A549 (cell line): ENCODE measurements around the gene ZG16. TPM values are rescaled to one million over a fixed set of nuclear protein-coding genes. Genes with fewer than 3 reads are reported as not detected.

ENCODE experiments used
- ATAC-seq, 2 experiments: fragments of 200-7000 bp in 1 of 2; fragments of >200 bp in 1 of 2; cut with Nextera tagmentation in 1 of 2; cut with Tn5 transposase in 1 of 2; 3 replicates each; pipeline versions ENCODE4 v1.8.0 to v1.9.1; 2018 to 2020; ENCODE audit warnings: mild to moderate bottlenecking in 1 of 2, moderate library complexity in 1 of 2
- CTCF ChIA-PET: fragments of 300-600 bp; sonication (Branson Sonifier 250); formaldehyde crosslinking; extraction: SDS; loops from one replicate; lab custom pipeline; 2021; ENCODE audit warnings: antibody characterized with exemption, inconsistent platforms; lab: Yijun Ruan, JAX
- POLR2A ChIA-PET: fragments of 350-600 bp; formaldehyde crosslinking; extraction: SDS; loops from one replicate; lab custom pipeline; 2021; ENCODE audit warnings: antibody characterized with exemption, inconsistent platforms; lab: Yijun Ruan, JAX
- DNase-seq, 2 experiments: peaks; one replicate each; pipeline versions ENCODE4 v3.0.0 to v3.0.0-alpha.2; 2011 to 2016; ENCODE audit warnings: low read depth in 1 of 2, low spot score in 1 of 2
- FAIRE-seq: peaks from 2 replicates; lab custom pipeline; 2011; peaks lifted over from hg19 to GRCh38; lab: Jason Lieb, UNC
- H3K27ac ChIP-seq, 2 experiments: fragments of >200 bp; sonication (Bioruptor Twin); formaldehyde crosslinking; 3 replicates each; pipeline ENCODE4 v1.5.1; 2016 to 2017
- H3K4me1 ChIP-seq: fragments of >200 bp; sonication (Bioruptor Twin); formaldehyde crosslinking; 3 replicates; pipeline ENCODE4 v1.6.1; 2016
- H3K4me2 ChIP-seq: fragments of >200 bp; sonication (Bioruptor Twin); formaldehyde crosslinking; 3 replicates; pipeline ENCODE4 v1.6.1; 2016
- H3K4me3 ChIP-seq: fragments of >200 bp; sonication (Bioruptor Twin); formaldehyde crosslinking; 3 replicates; pipeline ENCODE4 v1.5.1; 2016
- H3K9me3 ChIP-seq: fragments of >200 bp; sonication (Bioruptor Twin); formaldehyde crosslinking; 3 replicates; pipeline ENCODE4 v1.6.1; 2016
- BHLHE40 ChIP-seq: IDR thresholded peaks from 2 replicates; pipeline ENCODE4 v1.6.1; 2012; ENCODE audit warnings: low read depth, low read length, inconsistent platforms
- CBX2 ChIP-seq: fragments of 200-600 bp; sonication (generic); IDR thresholded peaks from 2 replicates; pipeline ENCODE4 v1.6.1; 2016; ENCODE audit warnings: low read depth, mild to moderate bottlenecking, borderline replicate concordance
- CEBPB ChIP-seq, 2 experiments: fragments of >200 bp in 1 of 2; sonication (Bioruptor Twin) in 1 of 2; formaldehyde crosslinking in 1 of 2; IDR thresholded peaks; 2 replicates each; pipeline ENCODE4 v1.6.1; 2012 to 2016
- EHMT2 ChIP-seq: fragments of 200-600 bp; sonication (generic); IDR thresholded peaks from 2 replicates; pipeline ENCODE4 v1.6.1; 2016; ENCODE audit warnings: antibody characterized with exemption, low read depth, mild to moderate bottlenecking, moderate library complexity
- EP300 ChIP-seq, 2 experiments: fragments of >200 bp; sonication (Bioruptor Twin); formaldehyde crosslinking; IDR thresholded peaks; 2 replicates in 1 of 2; 3 replicates in 1 of 2; pipeline ENCODE4 v1.6.1; 2016 to 2017
- ESRRA ChIP-seq: fragments of 150-350 bp; IDR thresholded peaks from 2 replicates; pipeline ENCODE4 v1.6.1; 2014; ENCODE audit warnings: mild to moderate bottlenecking, low read length, borderline replicate concordance
- HEYL ChIP-seq: fragments of 250-450 bp; sonication (Bioruptor Pico); IDR thresholded peaks from 2 replicates; pipeline ENCODE4 v1.8.0; 2021; ENCODE audit warnings: mild to moderate bottlenecking, moderate library complexity
- HOXB5 ChIP-seq: fragments of 250-450 bp; sonication (Bioruptor Pico); IDR thresholded peaks from 2 replicates; pipeline ENCODE4 v1.5.0; 2020; ENCODE audit warnings: mild to moderate bottlenecking, moderate library complexity
- JUN ChIP-seq, 2 experiments: fragments of >200 bp; sonication (Bioruptor Twin); formaldehyde crosslinking; IDR thresholded peaks; 2 replicates in 1 of 2; 3 replicates in 1 of 2; pipeline ENCODE4 v1.6.1; 2016 to 2017
- KDM1A ChIP-seq: fragments of 200-600 bp; sonication (generic); IDR thresholded peaks from 2 replicates; pipeline ENCODE4 v1.6.1; 2016; ENCODE audit warnings: low read depth, mild to moderate bottlenecking
- KDM5A ChIP-seq: fragments of 200-600 bp; sonication (generic); IDR thresholded peaks from 2 replicates; pipeline ENCODE4 v1.6.1; 2016; ENCODE audit warnings: antibody characterized with exemption, mild to moderate bottlenecking
- NFE2L2 ChIP-seq: fragments of 150-350 bp; conservative IDR thresholded peaks from 2 replicates; pipeline ENCODE4 v1.6.1; 2014; ENCODE audit warnings: low read length
- RAD21 ChIP-seq, 2 experiments: fragments of >200 bp in 1 of 2; sonication (Bioruptor Twin) in 1 of 2; formaldehyde crosslinking in 1 of 2; IDR thresholded peaks in 1 of 2; conservative IDR thresholded peaks in 1 of 2; 2 replicates in 1 of 2; 3 replicates in 1 of 2; pipeline ENCODE4 v1.6.1; 2012 to 2018; ENCODE audit warnings: inconsistent platforms in 1 of 2
- RARB ChIP-seq: fragments of 250-450 bp; sonication (Bioruptor Pico); IDR thresholded peaks from 2 replicates; pipeline ENCODE4 v1.8.0; 2021; ENCODE audit warnings: mild to moderate bottlenecking, moderate library complexity
- RCOR1 ChIP-seq: fragments of 150-350 bp; IDR thresholded peaks from 2 replicates; pipeline ENCODE4 v1.6.1; 2014; ENCODE audit warnings: antibody characterized with exemption, low read length, low read depth
- SMC3 ChIP-seq: fragments of >200 bp; sonication (Bioruptor Twin); formaldehyde crosslinking; IDR thresholded peaks from 3 replicates; pipeline ENCODE4 v1.6.1; 2018; ENCODE audit warnings: inconsistent platforms
- ZC3H11A ChIP-seq: fragments of 450-650 bp; IDR thresholded peaks from 2 replicates; pipeline ENCODE4 v1.6.1; 2014; ENCODE audit warnings: antibody characterized with exemption, mild to moderate bottlenecking
- WGBS: methylation state at CpG from one replicate; pipeline ENCODE4 v1.1.6; 2017; ENCODE audit errors: missing lambda C conversion rate; 5-methylcytosine and 5-hydroxymethylcytosine counted together
- polyA plus RNA-seq, 4 experiments: library from polyadenylated mRNA; depleted of rRNA in 3 of 4; stranded (reverse); fragments of >200 nt; fragmentation: RNase III in 1 of 4; extraction: RNeasy Plus Mini Kit Qiagen cat#74134 plus additional on column Dnase treatment in 1 of 4; gene quantifications; 2 replicates in 3 of 4; 3 replicates in 1 of 4; pipeline ENCODE4 v1.2.3, GENCODE V29; 2011 to 2017
- TF ChIP-seq, protein P1 (sequence below): fragments of >200 bp; sonication (Bioruptor Twin); formaldehyde crosslinking; IDR thresholded peaks from 2 replicates; pipeline ENCODE4 v1.6.1; 2016
- TF ChIP-seq, protein P2 (sequence below): fragments of >200 bp; sonication (Bioruptor Twin); formaldehyde crosslinking; IDR thresholded peaks from 3 replicates; pipeline ENCODE4 v1.5.1; 2016
- TF ChIP-seq, protein P3 (sequence below): fragments of 150-350 bp; IDR thresholded peaks from 2 replicates; pipeline ENCODE4 v1.6.1; 2014; ENCODE audit warnings: low read depth, mild to moderate bottlenecking, low read length

Gene ZG16
- polyA plus RNA-seq, 2 of the 4 experiments (the other 2 are of a cell fraction): not detected

DNA sequence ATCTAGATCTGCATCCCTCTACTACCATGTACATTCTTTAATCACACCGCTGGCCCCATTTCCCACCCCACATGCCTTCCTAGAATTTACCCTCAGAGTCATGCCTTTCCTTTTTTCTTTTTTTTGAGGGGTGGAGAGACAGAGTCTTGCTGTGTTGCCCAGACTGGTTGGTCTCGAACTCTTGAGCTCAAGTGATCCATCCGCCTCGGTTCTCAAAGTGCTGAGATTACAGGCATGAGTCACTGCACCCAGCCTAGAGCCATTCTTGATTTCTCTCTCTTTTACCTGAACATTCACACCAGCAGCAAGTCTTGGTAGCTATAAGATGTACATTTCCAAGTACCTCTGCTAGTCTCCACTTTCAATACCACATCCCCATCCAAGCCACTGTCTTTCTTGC lies 40.0 kb downstream of the ZG16 start:
- Histone ChIP-seq H3K4me1 (peaks cover 50% of the 10 kb centered on the region), H3K27ac (peak overlapping the region in 1 of 2 experiments; percentile 98; a peak in 2 of 6 replicates), H3K9me3 (no peaks in the 10 kb centered on the region), H3K4me3 (no peak overlapping the region), H3K4me2 (peak overlapping the region; percentile 97)
- no peak for ATAC-seq
- CTCF ChIA-PET: interaction anchor here (0.7 to 24.4 kb wide), 12 partner anchors 11 to 213 kb away, joined by 3 to 568 read pairs (median 10); partner anchors contain the start of genes CDIPT, KIF22, MAZ and TLCD3B
- DNase-seq: no peak
- TF ChIP-seq CEBPB (IDR thresholded peaks at IDR 0.05) (no peak), CBX2 (no peak), RCOR1 (no peak), KDM1A (no peak), HOXB5 (no peak), NFE2L2 (no peak), EP300 (IDR thresholded peaks at IDR 0.05) (no peak), HEYL (no peak), BHLHE40 (no peak), ZC3H11A (no peak), RAD21 (conservative IDR thresholded peaks at IDR 0.05 in 1 of 2, IDR thresholded peaks at IDR 0.05 in 1 of 2) (no peak), RARB (CRISPR knock-in tag) (no peak), JUN (IDR thresholded peaks at IDR 0.05) (no peak), ESRRA (no peak), KDM5A (no peak)
- TF ChIP-seq, protein P1, sequence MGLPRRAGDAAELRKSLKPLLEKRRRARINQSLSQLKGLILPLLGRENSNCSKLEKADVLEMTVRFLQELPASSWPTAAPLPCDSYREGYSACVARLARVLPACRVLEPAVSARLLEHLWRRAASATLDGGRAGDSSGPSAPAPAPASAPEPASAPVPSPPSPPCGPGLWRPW: no peak
- TF ChIP-seq, protein P2, sequence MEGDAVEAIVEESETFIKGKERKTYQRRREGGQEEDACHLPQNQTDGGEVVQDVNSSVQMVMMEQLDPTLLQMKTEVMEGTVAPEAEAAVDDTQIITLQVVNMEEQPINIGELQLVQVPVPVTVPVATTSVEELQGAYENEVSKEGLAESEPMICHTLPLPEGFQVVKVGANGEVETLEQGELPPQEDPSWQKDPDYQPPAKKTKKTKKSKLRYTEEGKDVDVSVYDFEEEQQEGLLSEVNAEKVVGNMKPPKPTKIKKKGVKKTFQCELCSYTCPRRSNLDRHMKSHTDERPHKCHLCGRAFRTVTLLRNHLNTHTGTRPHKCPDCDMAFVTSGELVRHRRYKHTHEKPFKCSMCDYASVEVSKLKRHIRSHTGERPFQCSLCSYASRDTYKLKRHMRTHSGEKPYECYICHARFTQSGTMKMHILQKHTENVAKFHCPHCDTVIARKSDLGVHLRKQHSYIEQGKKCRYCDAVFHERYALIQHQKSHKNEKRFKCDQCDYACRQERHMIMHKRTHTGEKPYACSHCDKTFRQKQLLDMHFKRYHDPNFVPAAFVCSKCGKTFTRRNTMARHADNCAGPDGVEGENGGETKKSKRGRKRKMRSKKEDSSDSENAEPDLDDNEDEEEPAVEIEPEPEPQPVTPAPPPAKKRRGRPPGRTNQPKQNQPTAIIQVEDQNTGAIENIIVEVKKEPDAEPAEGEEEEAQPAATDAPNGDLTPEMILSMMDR: no peak
- TF ChIP-seq, protein P3, sequence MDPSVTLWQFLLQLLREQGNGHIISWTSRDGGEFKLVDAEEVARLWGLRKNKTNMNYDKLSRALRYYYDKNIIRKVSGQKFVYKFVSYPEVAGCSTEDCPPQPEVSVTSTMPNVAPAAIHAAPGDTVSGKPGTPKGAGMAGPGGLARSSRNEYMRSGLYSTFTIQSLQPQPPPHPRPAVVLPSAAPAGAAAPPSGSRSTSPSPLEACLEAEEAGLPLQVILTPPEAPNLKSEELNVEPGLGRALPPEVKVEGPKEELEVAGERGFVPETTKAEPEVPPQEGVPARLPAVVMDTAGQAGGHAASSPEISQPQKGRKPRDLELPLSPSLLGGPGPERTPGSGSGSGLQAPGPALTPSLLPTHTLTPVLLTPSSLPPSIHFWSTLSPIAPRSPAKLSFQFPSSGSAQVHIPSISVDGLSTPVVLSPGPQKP: no peak
- FAIRE-seq: no peak
- POLR2A ChIA-PET: interaction anchor here (0.6 to 0.7 kb wide), 2 partner anchors 15 to 190 kb away, joined by 3 to 5 read pairs; no protein-coding TSS in a partner anchor
- 86% methylated on average over 4 of the region's 4 CpGs for WGBS

DNA sequence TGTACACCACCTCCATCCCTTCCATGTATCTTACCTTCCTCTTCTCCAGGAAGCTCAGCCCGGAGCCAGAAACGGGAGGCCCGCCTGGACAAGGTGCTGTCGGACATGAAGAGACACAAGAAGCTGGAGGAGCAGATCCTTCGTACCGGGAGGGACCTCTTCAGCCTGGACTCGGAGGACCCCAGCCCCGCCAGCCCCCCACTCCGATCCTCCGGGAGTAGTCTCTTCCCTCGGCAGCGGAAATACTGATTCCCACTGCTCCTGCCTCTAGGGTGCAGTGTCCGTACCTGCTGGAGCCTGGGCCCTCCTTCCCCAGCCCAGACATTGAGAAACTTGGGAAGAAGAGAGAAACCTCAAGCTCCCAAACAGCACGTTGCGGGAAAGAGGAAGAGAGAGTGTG lies 41.5 kb downstream of the ZG16 start:
- Histone ChIP-seq H3K4me1 (peaks cover 64% of the 10 kb centered on the region), H3K9me3 (no peaks in the 10 kb centered on the region), H3K27ac (peak overlapping the region; percentile 92 to 93), H3K4me2 (peak overlapping the region; percentile 99), H3K4me3 (peak overlapping the region; percentile 61)
- ChIA-PET CTCF (interaction anchor here (0.6 to 24.4 kb wide), 30 partner anchors 8 to 259 kb away, joined by 3 to 568 read pairs (median 4); partner anchors contain the start of genes ASPHD1, CDIPT, KIF22 and MAZ), POLR2A (interaction anchor here (0.9 to 2.5 kb wide), 4 partner anchors 10 to 107 kb away, joined by 3 to 9 read pairs (median 6); partner anchors contain the start of genes KCTD13 and MAZ)
- TF ChIP-seq SMC3: peak; percentile 41
- no peak for TF ChIP-seq EHMT2
- TF ChIP-seq RAD21 (conservative IDR thresholded peaks at IDR 0.05 in 1 of 2, IDR thresholded peaks at IDR 0.05 in 1 of 2): peak; percentile 50 to 61; a peak in 3 of 5 replicates
- TF ChIP-seq, protein P2: peak; percentile 41
- peak; percentile 49 to 50 for DNase-seq
- ATAC-seq: no peak
- 38% methylated on average over 11 of the region's 15 CpGs for WGBS
- no peak for FAIRE-seq
